Measurements from ENCODE around the gene CTNNA3.

The CTNNA3 gene

DNA sequence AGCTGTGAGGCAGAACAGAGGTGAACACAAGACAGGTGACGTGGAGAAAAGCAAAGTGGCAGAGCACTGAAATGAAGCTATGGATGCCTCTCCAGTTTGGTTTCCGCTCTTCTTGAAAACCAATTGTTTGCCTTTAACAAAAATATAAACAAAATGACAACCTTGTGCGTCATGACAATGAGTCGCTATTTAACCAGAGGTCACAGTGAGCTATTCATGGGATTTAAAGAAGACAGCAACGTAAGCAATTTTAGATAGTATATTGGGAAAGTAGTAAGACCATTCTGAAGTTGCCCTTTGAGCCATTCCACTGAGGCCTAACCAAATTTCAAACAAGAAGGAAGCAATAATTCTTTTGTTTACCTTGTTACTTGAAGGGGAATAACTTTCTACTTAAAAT is 785.3 kb downstream of the CTNNA3 start:
- TF ChIP-seq, protein P1, sequence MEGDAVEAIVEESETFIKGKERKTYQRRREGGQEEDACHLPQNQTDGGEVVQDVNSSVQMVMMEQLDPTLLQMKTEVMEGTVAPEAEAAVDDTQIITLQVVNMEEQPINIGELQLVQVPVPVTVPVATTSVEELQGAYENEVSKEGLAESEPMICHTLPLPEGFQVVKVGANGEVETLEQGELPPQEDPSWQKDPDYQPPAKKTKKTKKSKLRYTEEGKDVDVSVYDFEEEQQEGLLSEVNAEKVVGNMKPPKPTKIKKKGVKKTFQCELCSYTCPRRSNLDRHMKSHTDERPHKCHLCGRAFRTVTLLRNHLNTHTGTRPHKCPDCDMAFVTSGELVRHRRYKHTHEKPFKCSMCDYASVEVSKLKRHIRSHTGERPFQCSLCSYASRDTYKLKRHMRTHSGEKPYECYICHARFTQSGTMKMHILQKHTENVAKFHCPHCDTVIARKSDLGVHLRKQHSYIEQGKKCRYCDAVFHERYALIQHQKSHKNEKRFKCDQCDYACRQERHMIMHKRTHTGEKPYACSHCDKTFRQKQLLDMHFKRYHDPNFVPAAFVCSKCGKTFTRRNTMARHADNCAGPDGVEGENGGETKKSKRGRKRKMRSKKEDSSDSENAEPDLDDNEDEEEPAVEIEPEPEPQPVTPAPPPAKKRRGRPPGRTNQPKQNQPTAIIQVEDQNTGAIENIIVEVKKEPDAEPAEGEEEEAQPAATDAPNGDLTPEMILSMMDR (IDR thresholded peaks at IDR 0.05): no peak

DNA sequence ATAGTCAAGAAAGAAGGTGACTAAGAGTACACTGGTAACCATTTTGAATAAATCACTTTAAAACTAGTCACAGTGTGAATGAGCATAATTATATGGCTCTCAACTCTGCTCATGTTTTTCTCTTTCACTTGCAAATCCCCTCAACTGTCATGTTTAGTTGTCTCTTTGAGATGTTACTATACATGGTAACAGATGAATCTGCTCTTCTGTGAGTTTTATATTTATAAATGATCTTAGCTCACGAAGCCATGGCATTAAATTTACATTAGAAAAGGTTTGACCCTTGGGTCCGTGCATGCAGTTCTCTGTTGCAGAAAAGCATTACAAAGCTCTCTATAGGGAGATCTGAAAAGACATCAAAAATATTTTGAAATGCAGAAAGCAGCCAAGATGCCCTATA is 803.1 kb downstream of the CTNNA3 start:
- TF ChIP-seq, protein P1 (IDR thresholded peaks at IDR 0.05): no peak

DNA sequence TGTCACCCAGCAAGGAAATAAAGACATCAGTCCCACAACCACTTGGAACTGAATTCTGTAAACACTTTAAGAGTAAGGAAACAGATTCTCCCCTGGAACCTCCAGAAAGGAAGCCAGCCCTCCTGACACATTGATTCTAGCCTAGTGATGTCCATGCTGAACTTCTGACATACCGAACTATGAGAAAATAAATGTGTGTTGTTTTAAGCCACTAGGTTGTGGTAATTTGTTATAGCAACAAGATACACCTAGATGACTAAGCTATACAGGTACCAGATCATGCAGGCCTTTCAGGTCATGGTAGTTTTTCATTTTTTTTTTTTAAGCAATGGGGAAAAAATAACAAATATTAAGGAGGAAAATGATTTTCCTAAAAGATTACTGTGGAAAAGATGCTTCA is 807.8 kb downstream of the CTNNA3 start:
- TF ChIP-seq, protein P1 (IDR thresholded peaks at IDR 0.05): no peak

DNA sequence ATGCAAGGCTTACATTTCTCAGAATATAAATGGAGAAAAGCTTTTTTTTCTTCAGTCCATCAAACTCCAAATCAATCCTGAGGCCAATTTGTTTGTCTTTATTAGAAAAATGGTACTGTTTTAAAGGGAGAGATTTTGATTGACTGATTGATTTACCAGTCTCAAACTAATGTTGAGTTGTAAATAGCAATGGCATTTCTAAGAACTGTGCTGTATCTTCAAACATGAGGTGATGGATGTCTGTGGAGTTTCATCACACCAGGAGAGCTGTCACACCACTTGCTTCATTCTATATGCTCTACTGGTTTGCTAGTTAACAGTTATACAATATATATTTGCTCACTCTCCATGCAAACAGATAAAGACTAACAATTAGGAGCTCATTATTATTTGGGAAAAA is 809.1 kb downstream of the CTNNA3 start:
- TF ChIP-seq, protein P1 (IDR thresholded peaks at IDR 0.05): no peak

DNA sequence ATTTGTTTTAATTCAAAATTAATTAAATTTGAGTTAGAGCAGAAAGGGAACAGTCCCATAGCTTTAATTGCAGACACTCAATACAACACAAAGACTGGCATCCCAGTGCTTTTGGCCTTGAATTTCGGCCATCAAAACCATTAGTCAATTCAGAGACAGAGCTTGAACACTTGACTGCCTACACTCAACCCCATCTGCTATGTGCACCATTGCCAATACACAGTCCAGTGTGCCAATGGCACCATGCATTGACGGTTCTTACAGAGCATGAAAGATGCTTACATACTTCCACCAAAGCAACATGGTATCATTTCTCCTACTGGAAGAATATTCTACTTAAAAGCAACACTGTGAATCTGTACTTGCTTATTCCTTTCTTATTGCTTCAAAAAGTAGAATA is 813.7 kb downstream of the CTNNA3 start:
- TF ChIP-seq, protein P1 (IDR thresholded peaks at IDR 0.05): no peak

DNA sequence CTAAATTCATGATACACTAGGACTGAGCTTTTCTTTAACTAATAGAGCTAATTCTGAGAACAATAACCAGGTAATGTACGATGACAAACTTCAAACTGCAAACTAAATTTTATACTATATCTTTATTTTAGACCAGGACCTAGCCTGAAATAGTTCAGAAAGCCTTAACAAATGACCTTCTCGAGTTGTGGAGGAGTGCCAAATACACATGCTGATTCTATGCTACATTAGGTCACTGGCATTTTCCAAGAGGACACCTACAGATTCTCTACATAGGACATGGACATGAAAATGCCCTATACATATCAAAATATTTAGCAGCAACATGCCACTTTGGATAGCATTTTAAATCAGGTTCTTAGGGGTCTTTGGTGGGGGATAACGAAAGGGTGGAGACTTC is 814.2 kb downstream of the CTNNA3 start:
- TF ChIP-seq, protein P1 (IDR thresholded peaks at IDR 0.05): no peak

DNA sequence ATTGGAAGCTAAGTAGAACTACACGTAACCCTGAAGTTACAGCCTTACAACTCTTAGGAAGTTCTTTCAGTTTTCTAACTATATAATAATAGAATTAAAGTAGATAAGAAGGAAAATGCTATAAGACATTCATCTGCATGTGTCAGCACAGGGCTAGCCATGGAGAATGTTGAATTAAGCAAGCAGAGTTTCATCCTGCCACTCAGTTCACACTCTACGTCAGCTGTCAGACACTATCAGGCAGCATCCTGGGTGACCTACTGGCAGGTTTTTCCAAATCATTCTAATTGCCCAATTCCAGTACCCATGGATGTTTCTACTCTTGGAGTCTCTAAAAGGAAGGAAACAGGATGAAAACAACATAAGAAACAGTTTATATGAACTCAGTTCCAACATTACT is 815.2 kb downstream of the CTNNA3 start:
- TF ChIP-seq, protein P1 (IDR thresholded peaks at IDR 0.05): no peak

DNA sequence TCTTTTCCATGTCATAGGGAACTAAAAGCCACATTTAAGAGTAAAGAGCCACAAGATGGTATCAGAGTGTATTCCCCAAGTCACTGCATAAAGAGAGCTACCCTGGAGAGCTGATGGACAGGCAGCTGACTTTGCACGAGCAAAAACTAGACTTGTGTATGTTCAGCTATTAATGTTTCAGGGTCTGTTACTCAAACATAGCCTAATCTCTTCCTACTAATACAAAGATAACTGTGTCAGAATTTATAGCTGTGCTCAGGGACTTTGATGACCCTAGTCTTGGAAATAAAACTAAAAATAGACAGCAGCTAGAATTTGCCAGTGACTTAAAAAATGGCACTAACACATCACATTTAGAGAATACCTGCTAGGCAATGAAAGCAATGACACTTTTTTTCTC is 815.7 kb downstream of the CTNNA3 start:
- TF ChIP-seq, protein P1 (IDR thresholded peaks at IDR 0.05): no peak

All from LNCAP (cell line).